Smooth muscle cell (in vitro differentiated cells): ENCODE measurements around the gene ZNF512B. TPM values are rescaled to one million over a fixed set of nuclear protein-coding genes. Genes with fewer than 3 reads are reported as not detected.

Experiments
- DNase-seq: peaks from one replicate; lab custom pipeline; 2025; ENCODE audit not compliant: unreplicated experiment; lab: John Stamatoyannopoulos, UW
- H2AFZ ChIP-seq: fragments of 200-600 bp; sonication (generic); 2 replicates; pipeline ENCODE4 v1.6.0; 2016; ENCODE audit warnings: antibody characterized with exemption, low read depth, mild to moderate bottlenecking
- H3F3A ChIP-seq: fragments of 200-600 bp; sonication (generic); 2 replicates; pipeline ENCODE4 v1.6.0; 2017; ENCODE audit warnings: antibody characterized with exemption, low read depth
- H3K27ac ChIP-seq: fragments of 200-600 bp; sonication (generic); 2 replicates; pipeline ENCODE4 v1.5.1; 2016; ENCODE audit warnings: low read depth, mild to moderate bottlenecking
- H3K27me3 ChIP-seq: fragments of 200-600 bp; sonication (generic); 2 replicates; pipeline ENCODE4 v1.6.1; 2016; ENCODE audit warnings: low read depth, mild to moderate bottlenecking
- H3K36me3 ChIP-seq: fragments of 200-600 bp; sonication (generic); 2 replicates; pipeline ENCODE4 v1.5.1; 2016; ENCODE audit warnings: low read depth
- H3K4me1 ChIP-seq: fragments of 200-600 bp; sonication (generic); 2 replicates; pipeline ENCODE4 v1.5.1; 2016; ENCODE audit warnings: low read depth
- H3K4me2 ChIP-seq: fragments of 200-600 bp; sonication (generic); 2 replicates; pipeline ENCODE4 v1.6.0; 2016; ENCODE audit warnings: mild to moderate bottlenecking
- H3K4me3 ChIP-seq: fragments of 200-600 bp; sonication (generic); 2 replicates; pipeline ENCODE4 v1.5.1; 2016; ENCODE audit warnings: mild to moderate bottlenecking
- H3K79me2 ChIP-seq: fragments of 200-600 bp; sonication (generic); 2 replicates; pipeline ENCODE4 v1.6.0; 2016; ENCODE audit warnings: low read depth, mild to moderate bottlenecking
- H3K9ac ChIP-seq: fragments of 200-600 bp; sonication (generic); 2 replicates; pipeline ENCODE4 v1.6.0; 2016; ENCODE audit warnings: low read depth
- H3K9me3 ChIP-seq: fragments of 200-600 bp; sonication (generic); replicated peaks from 2 replicates; pipeline ENCODE4 v1.5.1; 2016; ENCODE audit warnings: low read depth
- H4K20me1 ChIP-seq: fragments of 200-600 bp; sonication (generic); 2 replicates; pipeline ENCODE4 v1.6.0; 2016; ENCODE audit warnings: low read depth
- CTCF ChIP-seq: fragments of 200-600 bp; sonication (generic); IDR thresholded peaks from 2 replicates; pipeline ENCODE4 v1.5.1; 2017; ENCODE audit warnings: borderline replicate concordance, mild to moderate bottlenecking, antibody characterized with exemption; ENCODE audit not compliant: insufficient read depth, poor library complexity, severe bottlenecking
- WGBS: methylation state at CpG from one replicate; pipeline ENCODE4 v1.1.7; 2016; ENCODE audit warnings: low lambda C conversion rate; 5-methylcytosine and 5-hydroxymethylcytosine counted together
- polyA plus RNA-seq: library from polyadenylated mRNA; unstranded; fragments of >200 nt; fragmentation: Nextera tagmentation; extraction: Ambion mirVana; gene quantifications from 2 replicates; pipeline ENCODE4 v1.2.1, GENCODE V29; 2016
- total RNA-seq: library from RNA; depleted of rRNA; stranded (reverse); fragments of >200 nt; gene quantifications from 2 replicates; pipeline ENCODE4 v1.2.3, GENCODE V29; 2014

Gene ZNF512B
- total and polyA plus RNA-seq, 2 experiments from 2014 or later: 4.6 to 5.6 TPM

DNA sequence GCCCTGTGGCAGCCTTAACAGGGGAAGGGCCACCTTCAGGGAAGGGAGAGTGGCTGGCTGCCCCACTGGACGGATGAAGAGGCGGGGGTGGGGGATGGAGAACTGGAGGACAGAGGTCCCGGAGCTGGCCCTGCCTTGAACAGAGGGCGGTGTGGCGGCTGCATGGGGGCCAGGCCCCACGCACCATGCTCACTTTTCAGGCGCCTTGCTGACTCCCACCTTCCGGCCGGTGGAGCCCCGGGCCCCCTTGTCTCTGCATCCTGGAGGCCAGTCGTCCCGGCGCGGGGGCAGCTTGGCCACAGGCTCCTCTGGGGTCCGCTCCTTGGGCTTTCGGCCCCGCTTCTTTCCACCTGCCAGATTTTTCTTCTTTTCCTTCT lies 10.0 kb downstream of the ZNF512B start:
- H3K27ac ChIP-seq: no peak overlapping the region
- H3K4me1 ChIP-seq: peaks cover 10% of the 10 kb centered on the region
- no peak overlapping the region for H3K4me3 ChIP-seq
- no peak for TF ChIP-seq CTCF
- H3F3A ChIP-seq: no peaks in the 10 kb centered on the region
- H4K20me1 ChIP-seq: peaks cover 10% of the 10 kb centered on the region
- H3K9me3 ChIP-seq: no peaks in the 10 kb centered on the region
- peaks cover 15% of the 10 kb centered on the region for H3K79me2 ChIP-seq
- no peak overlapping the region for H3K4me2 ChIP-seq
- no peak overlapping the region for H3K9ac ChIP-seq
- H2AFZ ChIP-seq: no peak overlapping the region
- no peaks in the 10 kb centered on the region for H3K36me3 ChIP-seq
- no peaks in the 10 kb centered on the region for H3K27me3 ChIP-seq
- WGBS: 95% methylated on average over 17 of the region's 17 CpGs
- no peak for DNase-seq

DNA sequence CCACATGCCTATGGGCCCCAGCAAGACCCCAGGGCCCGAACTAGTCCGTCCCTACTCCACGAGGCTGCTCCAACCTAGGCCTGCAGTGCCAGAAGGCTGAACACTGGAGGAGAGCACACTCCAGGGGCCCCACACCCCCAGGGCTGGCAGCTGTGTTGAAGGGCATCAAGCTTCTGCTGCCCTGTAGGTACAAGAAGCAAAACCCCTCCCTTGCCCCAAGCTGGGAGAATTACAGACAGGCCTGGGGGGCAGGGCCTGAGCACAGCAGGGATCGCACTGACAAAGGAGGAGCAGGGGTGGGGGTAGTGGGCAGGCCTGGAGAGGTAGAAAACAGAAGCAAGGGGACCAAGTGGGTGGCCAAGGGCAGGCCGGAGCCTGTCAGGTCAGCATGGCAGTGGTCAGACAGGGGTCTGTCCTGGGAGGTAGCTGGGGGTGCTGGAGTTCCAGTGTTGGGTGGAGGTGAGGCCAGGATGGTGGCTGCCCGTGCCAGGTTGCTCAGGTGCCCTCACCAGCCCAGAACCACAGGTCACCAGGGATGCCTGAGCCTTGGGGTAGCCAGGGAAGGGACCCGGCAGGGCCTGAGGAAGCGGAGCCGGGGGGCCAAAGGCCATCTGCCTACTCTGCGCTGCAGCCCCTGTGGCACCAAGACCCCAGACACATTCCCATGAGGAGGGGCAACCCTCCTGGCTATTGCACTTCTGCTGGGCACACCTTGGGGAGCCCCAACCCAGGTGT lies 10.6 kb downstream of the ZNF512B start:
- no peaks in the 10 kb centered on the region for H3F3A ChIP-seq
- peaks cover 10% of the 10 kb centered on the region for H3K4me1 ChIP-seq
- H3K9me3 ChIP-seq: no peaks in the 10 kb centered on the region
- no peak for TF ChIP-seq CTCF
- peaks cover 16% of the 10 kb centered on the region for H4K20me1 ChIP-seq
- no peak overlapping the region for H3K9ac ChIP-seq
- no peak overlapping the region for H2AFZ ChIP-seq
- WGBS: 93% methylated on average over 10 of the region's 10 CpGs
- no peak overlapping the region for H3K4me3 ChIP-seq
- H3K4me2 ChIP-seq: no peak overlapping the region
- H3K36me3 ChIP-seq: no peaks in the 10 kb centered on the region
- peaks cover 20% of the 10 kb centered on the region for H3K79me2 ChIP-seq
- DNase-seq: no peak
- H3K27ac ChIP-seq: no peak overlapping the region
- no peaks in the 10 kb centered on the region for H3K27me3 ChIP-seq

DNA sequence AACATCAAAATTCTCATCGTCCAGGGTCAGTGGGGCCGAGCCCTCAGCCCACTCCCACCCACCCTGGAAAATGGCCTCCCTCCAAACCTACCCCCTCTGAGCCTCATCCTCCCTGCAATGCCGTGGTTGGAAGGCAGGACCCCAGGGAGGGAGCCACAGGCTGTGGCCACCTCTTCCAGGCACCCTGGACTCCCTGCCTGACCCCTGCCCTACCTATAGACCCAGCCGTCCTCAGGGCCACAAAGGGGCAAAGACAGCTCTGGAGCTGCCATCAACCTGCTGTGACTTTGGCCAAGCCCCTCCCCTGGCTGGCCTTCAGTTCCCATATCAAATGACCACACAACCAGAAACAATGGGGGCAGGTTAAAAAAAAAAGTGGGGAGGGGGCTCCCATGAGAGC lies 11.3 kb downstream of the ZNF512B start:
- H3K27ac ChIP-seq: no peak overlapping the region
- H2AFZ ChIP-seq: no peak overlapping the region
- no peak overlapping the region for H3K9ac ChIP-seq
- H3K27me3 ChIP-seq: no peaks in the 10 kb centered on the region
- DNase-seq: no peak
- no peaks in the 10 kb centered on the region for H3K9me3 ChIP-seq
- no peak for TF ChIP-seq CTCF
- H3K4me2 ChIP-seq: no peak overlapping the region
- no peaks in the 10 kb centered on the region for H3F3A ChIP-seq
- H3K79me2 ChIP-seq: peaks cover 27% of the 10 kb centered on the region
- H3K4me1 ChIP-seq: peaks cover 10% of the 10 kb centered on the region
- H4K20me1 ChIP-seq: peaks cover 22% of the 10 kb centered on the region
- 93% methylated on average over 4 of the region's 4 CpGs for WGBS
- no peak overlapping the region for H3K4me3 ChIP-seq
- H3K36me3 ChIP-seq: no peaks in the 10 kb centered on the region
